Activated CD4-positive, alpha-beta T cell treated with anti-CD3 and anti-CD28 coated beads for 36 hours (primary cell): ENCODE measurements around the gene SDK1. TPM values are rescaled to one million over a fixed set of nuclear protein-coding genes. Genes with fewer than 3 reads are reported as not detected.

Experiments used
- ATAC-seq: fragments of 200-7000 bp; cut with Tn5 transposase; one replicate; pipeline ENCODE4 v1.10.0; 2021; ENCODE audit warnings: mild to moderate bottlenecking, moderate library complexity
- CTCF ChIA-PET: fragments of 350-600 bp; sonication (Branson Sonifier 250); formaldehyde crosslinking; loops from one replicate; lab custom pipeline; 2021; ENCODE audit warnings: antibody characterized with exemption; lab: Charles Lee
- POLR2A ChIA-PET: fragments of 350-600 bp; sonication (Branson Sonifier 250); formaldehyde crosslinking; loops from one replicate; lab custom pipeline; 2021; ENCODE audit warnings: antibody characterized with exemption, inconsistent platforms; lab: Charles Lee
- DNase-seq: peaks from one replicate; pipeline ENCODE4 v3.0.0-alpha.2; 2020
- H3K27ac Mint-ChIP-seq: one replicate; pipeline ENCODE4 v1.8.0; 2021; ENCODE audit warnings: mixed read lengths
- H3K27me3 Mint-ChIP-seq: one replicate; pipeline ENCODE4 v1.8.0; 2021; ENCODE audit warnings: mixed read lengths
- H3K36me3 Mint-ChIP-seq: one replicate; pipeline ENCODE4 v1.8.0; 2021; ENCODE audit warnings: low read depth, mixed read lengths
- H3K4me1 Mint-ChIP-seq: one replicate; pipeline ENCODE4 v1.8.0; 2021; ENCODE audit warnings: mixed read lengths
- H3K4me3 Mint-ChIP-seq: one replicate; pipeline ENCODE4 v1.8.0; 2021; ENCODE audit warnings: mild to moderate bottlenecking, moderate library complexity, mixed read lengths
- H3K9me3 Mint-ChIP-seq: one replicate; pipeline ENCODE4 v1.8.0; 2021; ENCODE audit warnings: low read depth, mixed read lengths
- intact Hi-C, 2 experiments: fragments of 100-400 bp; cut with DNase I in 1 of 2; cut with micrococcal nuclease in 1 of 2; formaldehyde crosslinking; loops; one replicate each; pipeline versions ENCODE4 v1.14.2 to v1.15.1; 2022 to 2024; cut with DNase I, micrococcal nuclease
- total RNA-seq, 2 experiments: library from RNA; stranded (reverse); gene quantifications; one replicate each; pipeline ENCODE4 v1.2.3, GENCODE V29; 2021

The SDK1 gene
- total RNA-seq, 2 experiments from 2014 or later = 1.1 to 1.9 TPM

GRCh38 chr7:4190010-4190981 lies 889.2 kb downstream of the SDK1 start:
- Mint-ChIP-seq H3K27me3 (no peaks in the 10 kb centered on the region), H3K4me3 (no peak overlapping the region), H3K4me1 (peaks cover 3% of the 10 kb centered on the region), H3K36me3 (no peaks in the 10 kb centered on the region), H3K9me3 (no peaks in the 10 kb centered on the region), H3K27ac (no peak overlapping the region)
- ChIA-PET POLR2A (no interaction called here), CTCF (interaction anchor here (0.6 kb wide), 1 partner anchor 301 kb away, joined by 4 read pairs; no protein-coding TSS in a partner anchor)
- intact Hi-C loops = no loop called here
- no peak for DNase-seq
- ATAC-seq = no peak

- POLR2A ChIA-PET = no interaction called here
- intact Hi-C loops = no loop called here
- Mint-ChIP-seq H3K4me3 (no peak overlapping the region), H3K27me3 (no peaks in the 10 kb centered on the region), H3K4me1 (no peaks in the 10 kb centered on the region), H3K36me3 (no peaks in the 10 kb centered on the region), H3K27ac (no peak overlapping the region), H3K9me3 (no peaks in the 10 kb centered on the region)
- no peak for DNase-seq
- no peak for ATAC-seq
- CTCF ChIA-PET = no interaction called here
These were observed 890.0 kb downstream of the SDK1 start for GRCh38 chr7:4191046-4191445.

GRCh38 chr7:4191525-4191924 lies 890.5 kb downstream of the SDK1 start:
- H3K4me1 Mint-ChIP-seq = no peaks in the 10 kb centered on the region
- no peaks in the 10 kb centered on the region for H3K9me3 Mint-ChIP-seq
- ATAC-seq (no peak), DNase-seq (no peak)
- H3K27ac Mint-ChIP-seq = no peak overlapping the region
- no peaks in the 10 kb centered on the region for H3K36me3 Mint-ChIP-seq
- ChIA-PET POLR2A (no interaction called here), CTCF (no interaction called here)
- intact Hi-C loops = no loop called here
- no peak overlapping the region for H3K4me3 Mint-ChIP-seq
- no peaks in the 10 kb centered on the region for H3K27me3 Mint-ChIP-seq

- Mint-ChIP-seq H3K36me3 (no peaks in the 10 kb centered on the region), H3K27ac (no peak overlapping the region), H3K9me3 (no peaks in the 10 kb centered on the region), H3K4me3 (no peak overlapping the region), H3K4me1 (no peaks in the 10 kb centered on the region), H3K27me3 (no peaks in the 10 kb centered on the region)
- DNase-seq (no peak), ATAC-seq (no peak)
- intact Hi-C loops = no loop called here
- POLR2A ChIA-PET = no interaction called here
- CTCF ChIA-PET = interaction anchor here (0.7 kb wide), 1 partner anchor 86 kb away, joined by 4 read pairs; no protein-coding TSS in a partner anchor
These were observed 894.6 kb downstream of the SDK1 start for GRCh38 chr7:4195660-4196059.

- no peaks in the 10 kb centered on the region for H3K4me1 Mint-ChIP-seq
- no peaks in the 10 kb centered on the region for H3K36me3 Mint-ChIP-seq
- DNase-seq (no peak), ATAC-seq (no peak)
- CTCF ChIA-PET = interaction anchor here (0.6 to 0.7 kb wide), 2 partner anchors 85 to 366 kb away, joined by 3 to 4 read pairs; no protein-coding TSS in a partner anchor
- intact Hi-C loops = no loop called here
- POLR2A ChIA-PET = no interaction called here
- no peaks in the 10 kb centered on the region for H3K27me3 Mint-ChIP-seq
- no peaks in the 10 kb centered on the region for H3K9me3 Mint-ChIP-seq
- H3K4me3 Mint-ChIP-seq = no peak overlapping the region
- H3K27ac Mint-ChIP-seq = no peak overlapping the region
These were observed 895.2 kb downstream of the SDK1 start for GRCh38 chr7:4196121-4196819.

- ChIA-PET POLR2A (no interaction called here), CTCF (interaction anchor here (1.2 kb wide), 1 partner anchor 13 kb away, joined by 4 read pairs; no protein-coding TSS in a partner anchor)
- Mint-ChIP-seq H3K4me1 (no peaks in the 10 kb centered on the region), H3K36me3 (no peaks in the 10 kb centered on the region), H3K4me3 (no peak overlapping the region), H3K9me3 (no peaks in the 10 kb centered on the region), H3K27ac (no peak overlapping the region), H3K27me3 (no peaks in the 10 kb centered on the region)
- intact Hi-C loops = no loop called here
- ATAC-seq (no peak), DNase-seq (no peak)
These were observed 897.2 kb downstream of the SDK1 start for GRCh38 chr7:4198301-4198700.

- intact Hi-C loops = no loop called here
- DNase-seq = no peak
- peaks cover 5% of the 10 kb centered on the region for H3K4me1 Mint-ChIP-seq
- POLR2A ChIA-PET = no interaction called here
- ATAC-seq = no peak
- no peak overlapping the region for H3K27ac Mint-ChIP-seq
- no peak overlapping the region for H3K4me3 Mint-ChIP-seq
- no peaks in the 10 kb centered on the region for H3K36me3 Mint-ChIP-seq
- CTCF ChIA-PET = interaction anchor here (0.6 to 0.8 kb wide), 2 partner anchors 12 to 32 kb away, joined by 3 read pairs; no protein-coding TSS in a partner anchor
- no peaks in the 10 kb centered on the region for H3K9me3 Mint-ChIP-seq
- H3K27me3 Mint-ChIP-seq = no peaks in the 10 kb centered on the region
These were observed 899.6 kb downstream of the SDK1 start for GRCh38 chr7:4200546-4201094.

- POLR2A ChIA-PET = no interaction called here
- Mint-ChIP-seq H3K27ac (no peak overlapping the region), H3K4me1 (peaks cover 5% of the 10 kb centered on the region), H3K36me3 (no peaks in the 10 kb centered on the region), H3K27me3 (no peaks in the 10 kb centered on the region), H3K4me3 (no peak overlapping the region), H3K9me3 (no peaks in the 10 kb centered on the region)
- CTCF ChIA-PET = no interaction called here
- DNase-seq (no peak), ATAC-seq (no peak)
- intact Hi-C loops = no loop called here
These were observed 900.5 kb downstream of the SDK1 start for GRCh38 chr7:4201566-4201965.

- no peak overlapping the region for H3K27ac Mint-ChIP-seq
These were observed 901.2 kb downstream of the SDK1 start for GRCh38 chr7:4202154-4202736.

GRCh38 chr7:4202954-4203353 lies 901.9 kb downstream of the SDK1 start:
- DNase-seq (no peak), ATAC-seq (no peak)
- H3K36me3 Mint-ChIP-seq = no peaks in the 10 kb centered on the region
- peaks cover 5% of the 10 kb centered on the region for H3K4me1 Mint-ChIP-seq
- no peaks in the 10 kb centered on the region for H3K9me3 Mint-ChIP-seq
- CTCF ChIA-PET = interaction anchor here (0.7 kb wide), 1 partner anchor 1796 kb away, joined by 4 read pairs; no protein-coding TSS in a partner anchor
- no peak overlapping the region for H3K27ac Mint-ChIP-seq
- H3K4me3 Mint-ChIP-seq = no peak overlapping the region
- H3K27me3 Mint-ChIP-seq = no peaks in the 10 kb centered on the region
- intact Hi-C loops = no loop called here
- POLR2A ChIA-PET = no interaction called here

More at GRCh38 chr7:4202154-4202736, 901.2 kb downstream of the SDK1 start:
- no peaks in the 10 kb centered on the region for H3K27me3 Mint-ChIP-seq
- POLR2A ChIA-PET = no interaction called here
- no peaks in the 10 kb centered on the region for H3K36me3 Mint-ChIP-seq
- H3K9me3 Mint-ChIP-seq = no peaks in the 10 kb centered on the region
- H3K4me1 Mint-ChIP-seq = peaks cover 5% of the 10 kb centered on the region
- CTCF ChIA-PET = no interaction called here
- no peak overlapping the region for H3K4me3 Mint-ChIP-seq
- intact Hi-C loops = no loop called here
- ATAC-seq (no peak), DNase-seq (no peak)
